Neural crest cell (in vitro differentiated cells): ENCODE data around the gene ZER1. TPM values are rescaled to one million over a fixed set of nuclear protein-coding genes. Genes with fewer than 3 reads are reported as not detected.

Source experiments
- DNase-seq: peaks from one replicate; pipeline ENCODE4 v3.0.0; 2021; ENCODE audit warnings: low read depth, mixed read lengths, low spot score
- H3K27ac Mint-ChIP-seq: one replicate; pipeline ENCODE4 v1.8.0; 2021; ENCODE audit warnings: mild to moderate bottlenecking, mixed read lengths; ENCODE audit not compliant: unreplicated experiment
- H3K27me3 Mint-ChIP-seq: 2 replicates; pipeline ENCODE4 v1.8.0; 2021; ENCODE audit warnings: low read depth, mild to moderate bottlenecking, mixed read lengths
- H3K36me3 Mint-ChIP-seq: 2 replicates; pipeline ENCODE4 v1.8.0; 2021; ENCODE audit warnings: low read depth, mild to moderate bottlenecking, mixed read lengths
- H3K4me1 Mint-ChIP-seq: 2 replicates; pipeline ENCODE4 v1.8.0; 2021; ENCODE audit warnings: mixed read lengths
- H3K4me3 Mint-ChIP-seq: one replicate; pipeline ENCODE4 v1.8.0; 2021; ENCODE audit warnings: mild to moderate bottlenecking, mixed read lengths
- H3K9me3 Mint-ChIP-seq: 2 replicates; pipeline ENCODE4 v1.8.0; 2021; ENCODE audit warnings: mixed read lengths
- CTCF ChIP-seq: fragments of 200-600 bp; sonication (generic); conservative IDR thresholded peaks from 2 replicates; pipeline ENCODE4 v1.5.0; 2021; ENCODE audit warnings: antibody characterized with exemption, mild to moderate bottlenecking
- total RNA-seq: library from RNA; stranded (reverse); gene quantifications from 2 replicates; pipeline ENCODE4 v1.2.1, GENCODE V29; 2021

ZER1 gene
- total RNA-seq, 1 donor from 2014 or later, result 19.1 TPM

GRCh38 chr9:128718475-128718874, 53.3 kb downstream of the ZER1 start:
- no peaks in the 10 kb centered on the region for H3K9me3 Mint-ChIP-seq
- DNase-seq, result no peak
- no peak for TF ChIP-seq CTCF
- no peaks in the 10 kb centered on the region for H3K36me3 Mint-ChIP-seq
- H3K27me3 Mint-ChIP-seq, result no peaks in the 10 kb centered on the region
- no peak overlapping the region for H3K27ac Mint-ChIP-seq
- no peak overlapping the region for H3K4me3 Mint-ChIP-seq
- H3K4me1 Mint-ChIP-seq, result peaks cover 12% of the 10 kb centered on the region

GRCh38 chr9:128718047-128718446, 53.7 kb downstream of the ZER1 start:
- no peak for TF ChIP-seq CTCF
- H3K36me3 Mint-ChIP-seq, result no peaks in the 10 kb centered on the region
- DNase-seq, result no peak
- peaks cover 9% of the 10 kb centered on the region for H3K4me1 Mint-ChIP-seq
- no peak overlapping the region for H3K27ac Mint-ChIP-seq
- no peaks in the 10 kb centered on the region for H3K9me3 Mint-ChIP-seq
- H3K27me3 Mint-ChIP-seq, result no peaks in the 10 kb centered on the region
- no peak overlapping the region for H3K4me3 Mint-ChIP-seq

GRCh38 chr9:128716581-128717254, 55.0 kb downstream of the ZER1 start:
- TF ChIP-seq CTCF, result no peak
- Mint-ChIP-seq H3K27ac (no peak overlapping the region), H3K9me3 (no peaks in the 10 kb centered on the region), H3K27me3 (no peaks in the 10 kb centered on the region), H3K4me1 (no peaks in the 10 kb centered on the region), H3K36me3 (no peaks in the 10 kb centered on the region), H3K4me3 (no peak overlapping the region)
- no peak for DNase-seq

GRCh38 chr9:128715436-128715750, 56.3 kb downstream of the ZER1 start:
- no peak overlapping the region for H3K27ac Mint-ChIP-seq
- H3K4me1 Mint-ChIP-seq, result no peaks in the 10 kb centered on the region
- no peaks in the 10 kb centered on the region for H3K27me3 Mint-ChIP-seq
- DNase-seq, result no peak
- TF ChIP-seq CTCF, result no peak
- no peak overlapping the region for H3K4me3 Mint-ChIP-seq
- H3K9me3 Mint-ChIP-seq, result no peaks in the 10 kb centered on the region
- no peaks in the 10 kb centered on the region for H3K36me3 Mint-ChIP-seq

- no peak overlapping the region for H3K27ac Mint-ChIP-seq
- DNase-seq, result no peak
- no peak overlapping the region for H3K4me3 Mint-ChIP-seq
Observed at GRCh38 chr9:128714586-128715435, 56.9 kb downstream of the ZER1 start.

More at GRCh38 chr9:128714586-128715435, 56.9 kb downstream of the ZER1 start:
- Mint-ChIP-seq H3K36me3 (peaks cover 3% of the 10 kb centered on the region), H3K27me3 (no peaks in the 10 kb centered on the region), H3K4me1 (no peaks in the 10 kb centered on the region), H3K9me3 (no peaks in the 10 kb centered on the region)
- no peak for TF ChIP-seq CTCF
